Astrocyte (in vitro differentiated cells and primary cell): Measurements from ENCODE around the gene CAMK1D. TPM values are rescaled to one million over a fixed set of nuclear protein-coding genes. Genes with fewer than 3 reads are reported as not detected.

Experiments
- DNase-seq: peaks from one replicate; pipeline ENCODE4 v3.0.0-alpha.2; 2010; ENCODE audit warnings: low read depth
- FAIRE-seq: peaks from 2 replicates; lab custom pipeline; 2011; peaks lifted over from hg19 to GRCh38; lab: Jason Lieb, UNC
- H2AFZ ChIP-seq: 2 replicates; pipeline ENCODE4 v1.6.0; 2012; ENCODE audit warnings: low read depth, low read length, inconsistent platforms
- H3K27ac ChIP-seq: 2 replicates; pipeline ENCODE4 v1.5.1; 2011; ENCODE audit warnings: low read depth, low read length, inconsistent platforms
- H3K27me3 ChIP-seq: 2 replicates; pipeline ENCODE4 v1.6.0; 2011; ENCODE audit warnings: low read length, inconsistent platforms; ENCODE audit not compliant: insufficient read depth
- H3K36me3 ChIP-seq: 2 replicates; pipeline ENCODE4 v1.5.1; 2011; ENCODE audit warnings: low read length, inconsistent platforms; ENCODE audit not compliant: insufficient read depth
- H3K4me1 ChIP-seq: 2 replicates; pipeline ENCODE4 v1.5.1; 2011; ENCODE audit warnings: low read length, inconsistent platforms; ENCODE audit not compliant: insufficient read depth
- H3K4me2 ChIP-seq: 2 replicates; pipeline ENCODE4 v1.6.0; 2012; ENCODE audit warnings: low read length, inconsistent platforms
- H3K4me3 ChIP-seq: 2 replicates; pipeline ENCODE4 v1.5.1; 2011; ENCODE audit warnings: low read depth, mild to moderate bottlenecking, low read length, inconsistent platforms; ENCODE audit not compliant: insufficient read depth
- H3K79me2 ChIP-seq: 2 replicates; pipeline ENCODE4 v1.6.0; 2012; ENCODE audit warnings: mild to moderate bottlenecking, low read length, inconsistent platforms; ENCODE audit not compliant: insufficient read depth
- H3K9ac ChIP-seq: 2 replicates; pipeline ENCODE4 v1.6.0; 2012; ENCODE audit warnings: mild to moderate bottlenecking, low read length, inconsistent platforms
- H3K9me3 ChIP-seq: 2 replicates; pipeline ENCODE4 v1.5.1; 2012; ENCODE audit warnings: low read depth, mild to moderate bottlenecking, low read length, inconsistent platforms; ENCODE audit not compliant: insufficient read depth
- H4K20me1 ChIP-seq: 2 replicates; pipeline ENCODE4 v1.6.0; 2012; ENCODE audit warnings: low read length, inconsistent platforms; ENCODE audit not compliant: insufficient read depth
- H3K27ac Mint-ChIP-seq: one replicate; pipeline ENCODE4 v1.8.0; 2021; ENCODE audit warnings: mild to moderate bottlenecking, mixed read lengths; ENCODE audit not compliant: unreplicated experiment
- H3K27me3 Mint-ChIP-seq: one replicate; pipeline ENCODE4 v1.8.0; 2021; ENCODE audit warnings: low read depth, mixed read lengths; ENCODE audit not compliant: unreplicated experiment
- H3K36me3 Mint-ChIP-seq: one replicate; pipeline ENCODE4 v1.8.0; 2021; ENCODE audit warnings: low read depth, mixed read lengths; ENCODE audit not compliant: unreplicated experiment
- H3K4me1 Mint-ChIP-seq: one replicate; pipeline ENCODE4 v1.8.0; 2021; ENCODE audit warnings: low read depth, mixed read lengths; ENCODE audit not compliant: unreplicated experiment
- H3K4me3 Mint-ChIP-seq: one replicate; pipeline ENCODE4 v1.8.0; 2021; ENCODE audit warnings: mild to moderate bottlenecking, moderate library complexity, mixed read lengths; ENCODE audit not compliant: unreplicated experiment
- H3K9me3 Mint-ChIP-seq: one replicate; pipeline ENCODE4 v1.8.0; 2021; ENCODE audit warnings: mild to moderate bottlenecking, mixed read lengths; ENCODE audit not compliant: unreplicated experiment
- CTCF ChIP-seq: IDR thresholded peaks from 2 replicates; pipeline ENCODE4 v1.5.1; 2011; ENCODE audit warnings: low read depth, mild to moderate bottlenecking, inconsistent platforms, low read length, moderate library complexity; ENCODE audit not compliant: insufficient read depth
- EZH2 ChIP-seq: IDR thresholded peaks from 2 replicates; pipeline ENCODE4 v1.6.1; 2012; ENCODE audit warnings: mild to moderate bottlenecking, low read length, inconsistent platforms; ENCODE audit not compliant: insufficient read depth
- total RNA-seq: library from RNA; stranded (reverse); gene quantifications from 2 replicates; pipeline ENCODE4 v1.2.1, GENCODE V29; 2021

CAMK1D gene
- total RNA-seq, 1 donor from 2014 or later, result 23.6 TPM

GRCh38 chr10:12408472-12408871 lies 59.1 kb downstream of the CAMK1D start:
- Histone ChIP-seq H3K4me3 (no peak overlapping the region), H3K27me3 (no peaks in the 10 kb centered on the region), H3K36me3 (no peaks in the 10 kb centered on the region), H3K27ac (no peak overlapping the region), H3K9me3 (no peaks in the 10 kb centered on the region), H3K9ac (no peak overlapping the region), H4K20me1 (peaks cover 16% of the 10 kb centered on the region), H3K4me2 (no peak overlapping the region), H3K4me1 (peaks cover 11% of the 10 kb centered on the region), H2AFZ (no peak overlapping the region), H3K79me2 (peaks cover 12% of the 10 kb centered on the region)
- peaks cover 11% of the 10 kb centered on the region for H3K36me3 Mint-ChIP-seq
- no peak overlapping the region for H3K4me3 Mint-ChIP-seq
- FAIRE-seq (no peak), DNase-seq (no peak)
- no peak overlapping the region for H3K27ac Mint-ChIP-seq
- H3K9me3 Mint-ChIP-seq, result no peaks in the 10 kb centered on the region
- H3K27me3 Mint-ChIP-seq, result no peaks in the 10 kb centered on the region
- no peak for TF ChIP-seq CTCF
- H3K4me1 Mint-ChIP-seq, result peaks cover 10% of the 10 kb centered on the region

GRCh38 chr10:12409161-12409560 lies 59.8 kb downstream of the CAMK1D start:
- Histone ChIP-seq H3K4me3 (no peak overlapping the region), H2AFZ (no peak overlapping the region), H3K36me3 (no peaks in the 10 kb centered on the region), H3K27ac (no peak overlapping the region), H3K9me3 (no peaks in the 10 kb centered on the region), H4K20me1 (peaks cover 16% of the 10 kb centered on the region), H3K79me2 (peaks cover 19% of the 10 kb centered on the region), H3K4me2 (no peak overlapping the region), H3K4me1 (peaks cover 11% of the 10 kb centered on the region), H3K27me3 (no peaks in the 10 kb centered on the region), H3K9ac (no peak overlapping the region)
- Mint-ChIP-seq H3K27ac (no peak overlapping the region), H3K36me3 (peaks cover 11% of the 10 kb centered on the region), H3K4me3 (no peak overlapping the region), H3K27me3 (no peaks in the 10 kb centered on the region), H3K9me3 (no peaks in the 10 kb centered on the region), H3K4me1 (peaks cover 10% of the 10 kb centered on the region)
- TF ChIP-seq CTCF (no peak), EZH2 (no peak)
- FAIRE-seq, result no peak
- DNase-seq, result no peak

GRCh38 chr10:12409613-12410012 lies 60.3 kb downstream of the CAMK1D start:
- Histone ChIP-seq H3K4me3 (no peak overlapping the region), H3K9me3 (no peaks in the 10 kb centered on the region), H4K20me1 (peaks cover 16% of the 10 kb centered on the region), H2AFZ (no peak overlapping the region), H3K9ac (no peak overlapping the region), H3K79me2 (peaks cover 20% of the 10 kb centered on the region), H3K27ac (no peak overlapping the region), H3K4me2 (no peak overlapping the region), H3K27me3 (no peaks in the 10 kb centered on the region), H3K36me3 (no peaks in the 10 kb centered on the region), H3K4me1 (peaks cover 11% of the 10 kb centered on the region)
- Mint-ChIP-seq H3K4me3 (no peak overlapping the region), H3K27ac (no peak overlapping the region), H3K27me3 (no peaks in the 10 kb centered on the region), H3K36me3 (peaks cover 11% of the 10 kb centered on the region), H3K9me3 (no peaks in the 10 kb centered on the region), H3K4me1 (peaks cover 8% of the 10 kb centered on the region)
- TF ChIP-seq CTCF, result no peak
- TF ChIP-seq EZH2, result no peak
- DNase-seq (no peak), FAIRE-seq (no peak)
